GM19463 (cell line): Measurements from ENCODE around the gene PLXDC2.

Source experiments
- ATAC-seq: cut with Tn5 transposase; IDR thresholded peaks from one replicate; pipeline ENCODE4 v1.9.1; 2021; ENCODE audit warnings: mild to moderate bottlenecking, moderate library complexity; ENCODE audit not compliant: unreplicated experiment

PLXDC2 gene

GRCh38 chr10:20303453-20304152 is 487.4 kb downstream of the PLXDC2 start:
- ATAC-seq = no peak

DNA sequence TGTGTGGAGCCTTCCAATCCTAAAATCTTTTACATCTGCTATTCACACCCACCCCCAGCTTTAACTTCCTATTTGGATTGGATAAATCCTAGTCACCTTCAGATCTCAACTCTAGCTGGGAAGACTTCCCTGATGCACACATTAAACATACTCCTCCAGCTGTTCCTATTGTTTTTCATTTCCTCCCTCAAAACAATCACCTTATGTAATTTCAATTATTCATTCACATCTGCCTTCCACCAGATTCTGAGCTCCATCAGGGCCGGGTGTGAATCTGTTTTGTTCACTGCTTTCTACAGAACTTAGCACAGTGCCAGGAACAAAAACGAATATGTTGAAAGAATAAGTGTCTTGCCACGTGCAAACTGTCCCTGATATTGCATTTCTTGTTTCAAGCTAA is 497.4 kb downstream of the PLXDC2 start:
- ATAC-seq = no peak

DNA sequence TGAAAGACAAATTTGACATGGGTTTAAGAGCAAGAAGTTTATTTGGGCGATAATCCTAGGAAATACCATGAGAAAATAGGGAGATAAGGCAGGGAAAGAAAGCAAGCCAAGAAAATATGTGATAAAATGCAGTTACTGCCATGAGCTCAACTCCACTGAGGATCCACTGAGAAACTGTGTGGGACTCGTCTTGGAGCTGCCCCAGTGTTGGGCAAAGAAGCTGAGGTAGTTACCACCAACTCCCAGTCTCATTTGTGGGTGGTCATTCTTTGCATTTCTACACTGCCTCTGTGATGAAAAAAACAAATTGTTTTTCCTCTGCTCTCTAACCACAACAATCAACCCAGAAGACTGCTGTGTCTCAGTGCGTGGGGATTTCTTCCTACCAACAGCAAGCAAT is 498.2 kb downstream of the PLXDC2 start:
- no peak for ATAC-seq

DNA sequence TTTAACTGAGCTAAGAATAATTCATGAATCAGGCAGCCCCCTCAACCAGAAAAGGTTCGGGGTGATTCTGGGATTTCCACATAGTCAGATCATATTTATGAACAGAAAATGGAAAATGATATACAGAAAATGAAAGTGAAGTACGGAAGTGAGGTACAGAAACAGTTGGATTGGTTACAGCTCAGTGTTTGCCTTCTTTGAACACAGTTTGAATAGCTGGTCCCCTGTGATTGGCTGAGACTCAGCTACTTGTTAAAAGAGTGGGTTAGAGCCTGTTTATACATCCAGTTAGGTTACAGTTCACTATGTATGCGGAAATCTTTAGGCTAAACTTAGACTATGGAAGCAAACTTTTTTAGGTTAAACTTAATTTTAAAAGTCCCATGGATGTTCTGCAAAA is 511.7 kb downstream of the PLXDC2 start:
- ATAC-seq = no peak

- no peak for ATAC-seq
These were observed 514.0 kb downstream of the PLXDC2 start for GRCh38 chr10:20330246-20330645.

GRCh38 chr10:20334559-20334958 is 518.3 kb downstream of the PLXDC2 start:
- no peak for ATAC-seq
